ENCODE data around the gene SLC17A7. TPM values are rescaled to one million over a fixed set of nuclear protein-coding genes. Genes with fewer than 3 reads are reported as not detected.

SLC17A7 gene
- total and polyA plus RNA-seq, 12 donors = 0.17 to 2.3 (median 0.92) TPM

DNA sequence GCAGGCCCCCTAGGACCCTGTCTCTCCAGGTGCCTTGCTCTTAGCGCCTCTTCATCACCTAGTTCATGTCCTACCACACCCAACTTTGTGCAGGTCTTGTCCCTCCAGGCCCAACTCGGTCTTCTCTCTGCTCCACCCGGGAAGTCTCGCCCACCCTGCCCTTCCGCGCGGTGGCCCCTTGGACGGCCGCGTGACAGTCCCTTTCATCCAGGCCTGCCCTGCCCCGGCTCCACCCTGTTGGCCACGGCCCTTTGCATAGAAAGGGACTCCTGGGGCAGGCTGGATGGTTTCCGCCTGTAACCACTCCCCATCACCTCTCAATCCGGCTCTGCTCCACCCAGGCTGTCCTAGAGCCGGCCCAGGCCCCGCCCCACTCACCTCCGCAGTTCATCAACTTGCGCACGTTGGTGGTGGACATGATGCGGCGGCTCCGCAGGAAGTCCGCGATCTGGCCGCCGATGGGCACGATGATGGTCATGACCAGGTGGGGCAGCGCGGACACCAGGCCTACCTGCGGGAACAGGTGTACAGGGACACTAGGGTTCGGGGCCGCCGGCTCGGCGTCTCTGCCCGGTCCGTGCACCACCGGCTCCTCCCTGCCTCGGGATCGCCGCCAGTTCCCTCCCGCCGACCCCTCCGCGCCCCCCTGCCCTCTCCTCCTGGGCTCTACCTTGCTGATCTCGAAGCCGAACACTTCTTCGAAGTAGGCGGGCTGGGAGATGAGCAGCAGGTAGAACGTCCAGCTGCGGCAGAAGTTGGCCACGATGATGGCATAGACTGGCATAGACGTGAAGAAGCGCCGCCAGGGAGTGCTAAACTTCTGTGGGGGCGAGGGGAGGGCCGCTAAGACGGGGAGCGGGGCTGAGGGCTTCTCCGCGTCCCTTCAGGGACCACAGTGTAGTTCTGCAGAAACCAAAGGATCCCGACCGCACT lies 8.9 kb downstream of the SLC17A7 start:
- Histone ChIP-seq H3K27ac (no peak overlapping the region), H3K36me3 (no peaks in the 10 kb centered on the region), H3K4me3 (no peak overlapping the region), H3K4me1 (peaks cover 0 to 15% (median 9%) of the 10 kb centered on the region in 9 donors), H3K9me3 (no peaks in the 10 kb centered on the region), H3K27me3 (peaks cover 8 to 100% (median 99%) of the 10 kb centered on the region in 7 donors)
- no peak for DNase-seq
- WGBS, 2 donors = 16% methylated on average over 63 of the region's 63 CpGs
- TF ChIP-seq, protein P1, sequence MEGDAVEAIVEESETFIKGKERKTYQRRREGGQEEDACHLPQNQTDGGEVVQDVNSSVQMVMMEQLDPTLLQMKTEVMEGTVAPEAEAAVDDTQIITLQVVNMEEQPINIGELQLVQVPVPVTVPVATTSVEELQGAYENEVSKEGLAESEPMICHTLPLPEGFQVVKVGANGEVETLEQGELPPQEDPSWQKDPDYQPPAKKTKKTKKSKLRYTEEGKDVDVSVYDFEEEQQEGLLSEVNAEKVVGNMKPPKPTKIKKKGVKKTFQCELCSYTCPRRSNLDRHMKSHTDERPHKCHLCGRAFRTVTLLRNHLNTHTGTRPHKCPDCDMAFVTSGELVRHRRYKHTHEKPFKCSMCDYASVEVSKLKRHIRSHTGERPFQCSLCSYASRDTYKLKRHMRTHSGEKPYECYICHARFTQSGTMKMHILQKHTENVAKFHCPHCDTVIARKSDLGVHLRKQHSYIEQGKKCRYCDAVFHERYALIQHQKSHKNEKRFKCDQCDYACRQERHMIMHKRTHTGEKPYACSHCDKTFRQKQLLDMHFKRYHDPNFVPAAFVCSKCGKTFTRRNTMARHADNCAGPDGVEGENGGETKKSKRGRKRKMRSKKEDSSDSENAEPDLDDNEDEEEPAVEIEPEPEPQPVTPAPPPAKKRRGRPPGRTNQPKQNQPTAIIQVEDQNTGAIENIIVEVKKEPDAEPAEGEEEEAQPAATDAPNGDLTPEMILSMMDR (IDR thresholded peaks at IDR 0.05) = no peak
- intact Hi-C loops (cut with DNase I) = no loop called here
- no peak for ATAC-seq

GRCh38 chr19:49431330-49431749 lies 10.0 kb downstream of the SLC17A7 start:
- Histone ChIP-seq H3K9me3 (no peaks in the 10 kb centered on the region), H3K27ac (no peak overlapping the region), H3K4me1 (peaks cover 0 to 12% (median 9%) of the 10 kb centered on the region in 9 donors), H3K36me3 (no peaks in the 10 kb centered on the region), H3K27me3 (peaks cover 16 to 100% (median 99%) of the 10 kb centered on the region in 7 donors), H3K4me3 (no peak overlapping the region)
- intact Hi-C loops (cut with DNase I) = no loop called here
- DNase-seq (no peak), ATAC-seq (peak in 1 of 8 donors; percentile 23)
- 49% methylated on average over 27 to 29 of the region's 29 CpGs for WGBS, 2 donors
- TF ChIP-seq, protein P1 (IDR thresholded peaks at IDR 0.05) = no peak

DNA sequence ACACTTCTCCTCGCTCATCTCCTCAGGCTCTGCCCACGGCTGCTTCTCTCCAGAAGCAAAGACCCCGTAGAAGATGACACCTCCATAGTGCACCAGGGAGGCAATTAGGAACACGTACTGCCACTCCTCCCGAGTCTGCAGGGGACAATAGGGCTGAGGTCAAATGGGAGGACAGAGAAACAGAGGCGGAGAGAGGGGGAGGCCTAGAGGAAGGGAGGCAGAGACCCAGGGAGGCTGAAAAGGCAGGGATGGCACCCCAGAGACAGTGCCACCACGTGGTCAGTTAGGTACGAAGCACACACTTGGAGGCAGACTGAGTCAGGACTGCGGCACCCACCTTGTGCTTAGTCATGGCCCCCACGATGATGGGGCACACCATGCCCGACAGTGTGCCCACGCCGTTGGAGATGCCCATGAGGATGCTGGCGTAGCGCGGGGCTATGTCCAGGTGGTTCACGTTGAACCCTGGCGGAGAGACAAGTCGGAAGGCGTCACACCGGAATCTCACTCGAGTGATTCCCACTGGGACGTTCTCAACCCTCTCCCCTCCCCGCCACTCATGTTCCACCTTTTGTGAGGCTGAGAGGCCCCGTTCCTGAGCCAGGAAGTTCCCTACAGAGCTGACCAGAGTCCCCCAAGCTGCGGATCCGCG lies 10.5 kb downstream of the SLC17A7 start:
- intact Hi-C loops (cut with DNase I) = no loop called here
- DNase-seq (no peak), ATAC-seq (no peak)
- TF ChIP-seq, protein P1 (IDR thresholded peaks at IDR 0.05) = peak in 1 of 9 donors; percentile 15
- WGBS, 2 donors = 57 to 65% methylated on average over 28 of the region's 28 CpGs
- no peak overlapping the region for H3K4me3 ChIP-seq
- H3K27me3 ChIP-seq = peaks cover 20 to 100% (median 99%) of the 10 kb centered on the region in 7 donors
- no peaks in the 10 kb centered on the region for H3K36me3 ChIP-seq
- H3K27ac ChIP-seq = no peak overlapping the region
- peaks cover 0 to 15% (median 9%) of the 10 kb centered on the region in 9 donors for H3K4me1 ChIP-seq
- H3K9me3 ChIP-seq = no peaks in the 10 kb centered on the region

GRCh38 chr19:49430172-49430677 lies 11.1 kb downstream of the SLC17A7 start:
- no peak for DNase-seq
- Histone ChIP-seq H3K27ac (no peak overlapping the region), H3K9me3 (no peaks in the 10 kb centered on the region), H3K36me3 (no peaks in the 10 kb centered on the region), H3K4me1 (peaks cover 0 to 16% (median 9%) of the 10 kb centered on the region in 9 donors), H3K27me3 (peaks cover 20 to 100% (median 99%) of the 10 kb centered on the region in 7 donors), H3K4me3 (no peak overlapping the region)
- intact Hi-C loops (cut with DNase I) = no loop called here
- 74 to 77% methylated on average over 9 of the region's 9 CpGs for WGBS, 2 donors
- TF ChIP-seq, protein P1 (IDR thresholded peaks at IDR 0.05) = no peak
- ATAC-seq = no peak
